Measurements from ENCODE around the gene FCHO2.

Gene FCHO2

GRCh38 chr5:73106335-73106734 lies 150.5 kb downstream of the FCHO2 start:
- in situ Hi-C loops (cut with MboI; ENCODE audit: low sequenced_read_pairs), result no loop called here

- in situ Hi-C loops (cut with MboI; ENCODE audit: low sequenced_read_pairs), result no loop called here
Observed at GRCh38 chr5:73110190-73110589, 154.3 kb downstream of the FCHO2 start.

GRCh38 chr5:73111536-73111935 lies 155.7 kb downstream of the FCHO2 start:
- in situ Hi-C loops (cut with MboI; ENCODE audit: low sequenced_read_pairs), result no loop called here

GRCh38 chr5:73112359-73112758 lies 156.5 kb downstream of the FCHO2 start:
- in situ Hi-C loops (cut with MboI; ENCODE audit: low sequenced_read_pairs), result no loop called here

GRCh38 chr5:73114044-73114688 lies 158.3 kb downstream of the FCHO2 start:
- in situ Hi-C loops (cut with MboI; ENCODE audit: low sequenced_read_pairs), result no loop called here

- in situ Hi-C loops (cut with MboI; ENCODE audit: low sequenced_read_pairs), result no loop called here
Observed at GRCh38 chr5:73115399-73116051, 159.7 kb downstream of the FCHO2 start.

- in situ Hi-C loops (cut with MboI; ENCODE audit: low sequenced_read_pairs), result no loop called here
Observed at GRCh38 chr5:73116506-73116905, 160.7 kb downstream of the FCHO2 start.

- in situ Hi-C loops (cut with MboI; ENCODE audit: low sequenced_read_pairs), result no loop called here
Observed at GRCh38 chr5:73117088-73117740, 161.4 kb downstream of the FCHO2 start.

- in situ Hi-C loops (cut with MboI; ENCODE audit: low sequenced_read_pairs), result no loop called here
Observed at GRCh38 chr5:73118391-73118973, 162.6 kb downstream of the FCHO2 start.

- in situ Hi-C loops (cut with MboI; ENCODE audit: low sequenced_read_pairs), result no loop called here
Observed at GRCh38 chr5:73119451-73120157, 163.8 kb downstream of the FCHO2 start.

- in situ Hi-C loops (cut with MboI; ENCODE audit: low sequenced_read_pairs), result no loop called here
Observed at GRCh38 chr5:73120222-73121118, 164.6 kb downstream of the FCHO2 start, which contains the start of gene TMEM171. Gene TMEM171 (plus strand): TSS chr5:73120575. CDS start chr5:73123374, 2,799 bp downstream.

- in situ Hi-C loops (cut with MboI; ENCODE audit: low sequenced_read_pairs), result no loop called here
Observed at GRCh38 chr5:73121119-73121463, 165.2 kb downstream of the FCHO2 start.

GRCh38 chr5:73122875-73123810 lies 167.3 kb downstream of the FCHO2 start:
- in situ Hi-C loops (cut with MboI; ENCODE audit: low sequenced_read_pairs), result no loop called here

- in situ Hi-C loops (cut with MboI; ENCODE audit: low sequenced_read_pairs), result no loop called here
Observed at GRCh38 chr5:73125289-73125688, 169.4 kb downstream of the FCHO2 start.

GRCh38 chr5:73126381-73126780 lies 170.5 kb downstream of the FCHO2 start:
- in situ Hi-C loops (cut with MboI; ENCODE audit: low sequenced_read_pairs), result no loop called here

- in situ Hi-C loops (cut with MboI; ENCODE audit: low sequenced_read_pairs), result no loop called here
Observed at GRCh38 chr5:73126957-73127356, 171.1 kb downstream of the FCHO2 start.

GRCh38 chr5:73129143-73129542 lies 173.3 kb downstream of the FCHO2 start:
- in situ Hi-C loops (cut with MboI; ENCODE audit: low sequenced_read_pairs), result no loop called here

GRCh38 chr5:73130811-73131210 lies 175.0 kb downstream of the FCHO2 start:
- in situ Hi-C loops (cut with MboI; ENCODE audit: low sequenced_read_pairs), result no loop called here

All from HL-60/S4 treated with phorbol 12-myristate 13-acetate at 8.2 ng/mL for 4 days and 3 days (cell line).